HG02884 (cell line): Measurements from ENCODE around the gene C16orf90.
A peak's percentile ranks its signal among the peaks of the same experiment; 100 is the strongest.

Experiments
- ATAC-seq: cut with Tn5 transposase; IDR thresholded peaks from one replicate; pipeline ENCODE4 v1.9.1; 2021; ENCODE audit warnings: mild to moderate bottlenecking, moderate library complexity; ENCODE audit not compliant: unreplicated experiment

Gene C16orf90

GRCh38 chr16:3467921-3468320 is 27.4 kb downstream of the C16orf90 start:
- ATAC-seq, result no peak

- no peak for ATAC-seq
Measured at GRCh38 chr16:3467182-3467581, 28.1 kb downstream of the C16orf90 start.

- no peak for ATAC-seq
Measured at GRCh38 chr16:3465911-3466584, 29.2 kb downstream of the C16orf90 start.

GRCh38 chr16:3465301-3465700 is 30.0 kb downstream of the C16orf90 start:
- no peak for ATAC-seq

GRCh38 chr16:3461151-3461550 is 34.1 kb downstream of the C16orf90 start:
- no peak for ATAC-seq

GRCh38 chr16:3460585-3460984 is 34.7 kb downstream of the C16orf90 start:
- no peak for ATAC-seq

- no peak for ATAC-seq
Measured at GRCh38 chr16:3460121-3460520, 35.2 kb downstream of the C16orf90 start.

GRCh38 chr16:3459401-3460090 is 35.7 kb downstream of the C16orf90 start:
- ATAC-seq, result no peak

GRCh38 chr16:3458852-3459361 is 36.4 kb downstream of the C16orf90 start:
- no peak for ATAC-seq

GRCh38 chr16:3458278-3458851 is 36.9 kb downstream of the C16orf90 start:
- no peak for ATAC-seq

GRCh38 chr16:3457434-3458252 is 37.6 kb downstream of the C16orf90 start:
- ATAC-seq, result peak; percentile 85

GRCh38 chr16:3454631-3455147 is 40.6 kb downstream of the C16orf90 start:
- no peak for ATAC-seq

GRCh38 chr16:3454093-3454492 is 41.2 kb downstream of the C16orf90 start:
- no peak for ATAC-seq

- peak; percentile 29 for ATAC-seq
Measured at GRCh38 chr16:3444032-3444388, 51.3 kb downstream of the C16orf90 start.
